Kidney (tissue), 14 donors: ENCODE results near the gene AUTS2. TPM values are rescaled to one million over a fixed set of nuclear protein-coding genes. Genes with fewer than 3 reads are reported as not detected.
A peak's percentile ranks its signal among the peaks of the same experiment; 100 is the strongest.

Experiments used
- DNase-seq, 5 donors: peaks; one replicate each; pipeline ENCODE4 v3.0.0-alpha.2; 2013 to 2020
- FAIRE-seq: peaks from 2 replicates; lab custom pipeline; 2012; peaks lifted over from hg19 to GRCh38; lab: Jason Lieb, UNC
- H3K27ac ChIP-seq, 2 donors: one replicate each; pipeline ENCODE4 v1.7.0; 2013; ENCODE audit warnings: low read depth in 2 of 2, low read length in 2 of 2, inconsistent platforms in 1 of 2
- H3K27me3 ChIP-seq: one replicate; pipeline ENCODE4 v1.7.1; 2013; ENCODE audit warnings: low read length, inconsistent platforms; ENCODE audit not compliant: control insufficient read depth, insufficient read depth
- H3K36me3 ChIP-seq, 3 donors: one replicate each; pipeline versions ENCODE4 v1.7.0 to v1.7.1; 2013; ENCODE audit warnings: low read length in 3 of 3, control low read depth in 1 of 3, inconsistent platforms in 1 of 3; ENCODE audit not compliant: insufficient read depth in 3 of 3, control insufficient read depth in 2 of 3
- H3K4me1 ChIP-seq, 3 donors: one replicate each; pipeline versions ENCODE4 v1.7.0 to v1.7.1; 2013; ENCODE audit warnings: low read length in 3 of 3, inconsistent platforms in 1 of 3, low read depth in 1 of 3; ENCODE audit not compliant: control insufficient read depth in 2 of 3, insufficient read depth in 2 of 3
- H3K4me3 ChIP-seq, 3 donors: one replicate each; pipeline versions ENCODE4 v1.7.0 to v1.8.1; 2013; ENCODE audit warnings: low read length in 3 of 3, control low read depth in 1 of 3, inconsistent platforms in 1 of 3
- H3K9ac ChIP-seq, 3 donors: one replicate each; pipeline versions ENCODE4 v1.7.0 to v1.7.1; 2013; ENCODE audit warnings: low read length in 3 of 3, control low read depth in 1 of 3, inconsistent platforms in 1 of 3
- H3K9me3 ChIP-seq, 3 donors: one replicate each; pipeline versions ENCODE4 v1.7.0 to v1.7.1; 2013; ENCODE audit warnings: low read length in 3 of 3, control low read depth in 1 of 3, inconsistent platforms in 1 of 3; ENCODE audit not compliant: control insufficient read depth in 2 of 3, insufficient read depth in 1 of 3
- CTCF ChIP-seq: IDR thresholded peaks from 3 replicates; pipeline ENCODE4 v1.5.1; 2012; ENCODE audit warnings: mild to moderate bottlenecking, moderate library complexity, borderline replicate concordance; ENCODE audit not compliant: insufficient read depth; ENCODE audit errors: extremely low read depth
- intact Hi-C: fragments of 100-400 bp; cut with DNase I; formaldehyde crosslinking; loops from one replicate; pipeline ENCODE4 v1.11.1; 2022
- polyA plus RNA-seq: library from polyadenylated mRNA; stranded (reverse); fragments of 350-450 nt; fragmentation: Illumina TruSeq; extraction: RNeasy Lipid Tissue Mini Kit (QIAGEN cat#74804); gene quantifications from one replicate; pipeline ENCODE4 v1.2.3, GENCODE V29; 2014; ENCODE audit warnings: low read depth, low replicate concordance; ENCODE audit not compliant: insufficient read depth
- total RNA-seq: library from RNA; stranded (reverse); fragmentation: NEBNext Ultra II Directional; extraction: Animal tissue kit (Norgen Biotek cat#: 25700); gene quantifications from one replicate; pipeline ENCODE4 v1.2.1, GENCODE V29; 2021
- donor health status: control.
- donor health status: control.
- donor health status: control.
- donor health status: control.
- donor health status: control.
- donor health status: DM: yes; HTN: yes; CAD: no.
- donor health status: Normal renal cell carcinoma (clear cell type).

Gene AUTS2
- total and polyA plus RNA-seq, 2 donors from 2014 or later, result 5.2 to 33.8 TPM

GRCh38 chr7:69932034-69932628 lies 333.9 kb downstream of the AUTS2 start:
- Histone ChIP-seq H3K36me3 (no peaks in the 10 kb centered on the region), H3K9me3 (no peaks in the 10 kb centered on the region), H3K27ac (no peak overlapping the region), H3K27me3 (no peaks in the 10 kb centered on the region), H3K4me1 (no peaks in the 10 kb centered on the region), H3K4me3 (no peak overlapping the region), H3K9ac (no peak overlapping the region)
- DNase-seq (peak in 3 of 5 donors; percentile 29 to 80 (median 70)), FAIRE-seq (no peak)
- intact Hi-C loops, result no loop called here
- TF ChIP-seq CTCF, result peak; percentile 65

GRCh38 chr7:69934144-69934903 lies 336.0 kb downstream of the AUTS2 start:
- no peaks in the 10 kb centered on the region for H3K36me3 ChIP-seq
- FAIRE-seq (no peak), DNase-seq (peak in 2 of 5 donors; percentile 31 to 58)
- no peak overlapping the region for H3K9ac ChIP-seq
- no peaks in the 10 kb centered on the region for H3K27me3 ChIP-seq
- no peak for TF ChIP-seq CTCF
- no peaks in the 10 kb centered on the region for H3K4me1 ChIP-seq
- H3K27ac ChIP-seq, result no peak overlapping the region
- intact Hi-C loops, result no loop called here
- H3K9me3 ChIP-seq, result no peaks in the 10 kb centered on the region
- no peak overlapping the region for H3K4me3 ChIP-seq

GRCh38 chr7:69935107-69935506 lies 336.8 kb downstream of the AUTS2 start:
- DNase-seq (no peak), FAIRE-seq (no peak)
- Histone ChIP-seq H3K27me3 (no peaks in the 10 kb centered on the region), H3K36me3 (no peaks in the 10 kb centered on the region), H3K9me3 (no peaks in the 10 kb centered on the region), H3K27ac (no peak overlapping the region), H3K4me3 (no peak overlapping the region), H3K9ac (no peak overlapping the region), H3K4me1 (no peaks in the 10 kb centered on the region)
- intact Hi-C loops, result no loop called here
- no peak for TF ChIP-seq CTCF
